GM12878 (cell line): ENCODE results near the gene MAGI1. TPM values are rescaled to one million over a fixed set of nuclear protein-coding genes. Genes with fewer than 3 reads are reported as not detected.

Experiments
- ATAC-seq: fragments of 200-7000 bp; cut with Tn5 transposase; 3 replicates; pipeline ENCODE4 v1.9.1; 2020; ENCODE audit warnings: mild to moderate bottlenecking, moderate library complexity
- BruUV-seq: library from RNA; stranded (reverse); fragments of 400-500 nt; replicated peaks from 2 replicates; lab custom pipeline; 2021; lab: Mats Ljungman, UMichigan
- CTCF ChIA-PET: fragments of 300-600 bp; sonication (Branson Sonifier 250); formaldehyde crosslinking; extraction: SDS; loops from one replicate; lab custom pipeline; 2021; ENCODE audit warnings: inconsistent platforms; lab: Yijun Ruan, JAX
- POLR2A ChIA-PET: fragments of 350-600 bp; formaldehyde crosslinking; extraction: SDS; loops from one replicate; lab custom pipeline; 2021; ENCODE audit warnings: inconsistent platforms; lab: Charles Lee
- RAD21 ChIA-PET: fragments of 300-600 bp; sonication (Branson Sonifier 250); formaldehyde crosslinking; loops from one replicate; lab custom pipeline; 2023; ENCODE audit warnings: antibody characterized with exemption; ENCODE audit not compliant: unreplicated experiment; lab: Charles Lee
- SMC1A ChIA-PET: fragments of 300-600 bp; sonication (Branson Sonifier 250); formaldehyde crosslinking; loops from one replicate; lab custom pipeline; 2023; ENCODE audit not compliant: unreplicated experiment, uncharacterized antibody; lab: Charles Lee
- DNase-seq: peaks from one replicate; pipeline ENCODE4 v3.0.0-alpha.2; 2011; ENCODE audit warnings: low read depth, low spot score
- FAIRE-seq: peaks from 3 replicates; lab custom pipeline; 2011; peaks lifted over from hg19 to GRCh38; lab: Jason Lieb, UNC
- H2AFZ ChIP-seq: 2 replicates; pipeline ENCODE4 v1.6.0; 2011; ENCODE audit warnings: low read depth, low read length, control low read depth; ENCODE audit not compliant: control insufficient read depth
- H3K27ac ChIP-seq: 2 replicates; pipeline ENCODE4 v1.5.1; 2011; ENCODE audit warnings: control low read depth; ENCODE audit not compliant: control insufficient read depth, insufficient read depth
- H3K27me3 ChIP-seq, 2 experiments: replicated peaks in 1 of 2; 2 replicates each; pipeline versions ENCODE4 v1.6.0 to v1.6.1; 2011; ENCODE audit warnings: low read length in 1 of 2; ENCODE audit not compliant: control insufficient read depth in 2 of 2, insufficient read depth in 2 of 2
- H3K36me3 ChIP-seq, 2 experiments: 2 replicates each; pipeline ENCODE4 v1.5.1; 2011; ENCODE audit warnings: low read length in 1 of 2; ENCODE audit not compliant: control insufficient read depth in 2 of 2, insufficient read depth in 2 of 2
- H3K4me1 ChIP-seq: 2 replicates; pipeline ENCODE4 v1.6.1; 2011; ENCODE audit warnings: mild to moderate bottlenecking, low read length, moderate library complexity, mixed read lengths; ENCODE audit not compliant: control insufficient read depth, insufficient read depth
- H3K4me2 ChIP-seq: 2 replicates; pipeline ENCODE4 v1.6.0; 2011; ENCODE audit warnings: control low read depth; ENCODE audit not compliant: control insufficient read depth, insufficient read depth
- H3K4me3 ChIP-seq: fragments of 200-600 bp; sonication (generic); 2 replicates; pipeline ENCODE4 v1.5.1; 2016
- H3K79me2 ChIP-seq: 2 replicates; pipeline ENCODE4 v1.6.0; 2011; ENCODE audit warnings: low read length; ENCODE audit not compliant: control insufficient read depth, insufficient read depth
- H3K9ac ChIP-seq: 2 replicates; pipeline ENCODE4 v1.8.0; 2011; ENCODE audit warnings: low read length, control low read depth, mixed read lengths; ENCODE audit not compliant: control insufficient read depth, insufficient read depth
- H3K9me3 ChIP-seq: replicated peaks from 3 replicates; pipeline ENCODE4 v1.5.1; 2011; ENCODE audit warnings: mild to moderate bottlenecking, low read length; ENCODE audit not compliant: control insufficient read depth, insufficient read depth
- H4K20me1 ChIP-seq: 2 replicates; pipeline ENCODE4 v1.6.0; 2011; ENCODE audit not compliant: control insufficient read depth, insufficient read depth
- BCL3 ChIP-seq: IDR thresholded peaks from 2 replicates; pipeline ENCODE4 v1.6.1; 2011; ENCODE audit warnings: borderline replicate concordance, low read depth, mild to moderate bottlenecking, moderate library complexity, low read length; ENCODE audit not compliant: insufficient read depth, poor library complexity, severe bottlenecking
- NFYA ChIP-seq: IDR thresholded peaks from 2 replicates; pipeline ENCODE4 v1.6.1; 2011; ENCODE audit warnings: low read depth, mild to moderate bottlenecking, low read length, improper control_type of control experiment, borderline replicate concordance
- TARDBP ChIP-seq: IDR thresholded peaks from 2 replicates; pipeline ENCODE4 v1.6.1; 2016; ENCODE audit warnings: borderline replicate concordance
- YBX1 ChIP-seq: fragments of 450-650 bp; IDR thresholded peaks from 2 replicates; pipeline ENCODE4 v1.6.1; 2016; ENCODE audit warnings: antibody characterized with exemption
- YY1 ChIP-seq: IDR thresholded peaks from 2 replicates; pipeline ENCODE4 v1.6.1; 2011; ENCODE audit warnings: low read depth, mild to moderate bottlenecking, low read length
- ZBTB33 ChIP-seq: fragments of 450-650 bp; IDR thresholded peaks from 2 replicates; pipeline ENCODE4 v1.6.1; 2017; ENCODE audit warnings: mild to moderate bottlenecking
- ZNF274 ChIP-seq: IDR thresholded peaks from one replicate; pipeline ENCODE4 v1.8.0; 2011; ENCODE audit not compliant: insufficient read length, insufficient read depth
- WGBS: methylation state at CpG from one replicate; pipeline ENCODE4 v1.1.6; 2016; ENCODE audit warnings: low lambda C conversion rate; ENCODE audit not compliant: insufficient replicate concordance, insufficient coverage; ENCODE audit errors: missing lambda C conversion rate; 5-methylcytosine and 5-hydroxymethylcytosine counted together
- in situ Hi-C: fragments of 300-500 bp; cut with MboI; formaldehyde crosslinking; loops from 9 replicates; pipeline ENCODE4 v1.14.3; 2018; ENCODE audit warnings: mixed read lengths
- intact Hi-C: fragments of 100-400 bp; cut with micrococcal nuclease; formaldehyde crosslinking; loops from one replicate; pipeline ENCODE4 v1.14.2; 2022; ENCODE audit not compliant: unreplicated experiment
- polyA plus RNA-seq, 11 experiments: library from polyadenylated mRNA; depleted of rRNA in 4 of 11; unstranded in 6 of 11; stranded (reverse) in 5 of 11; fragments of >200 nt; fragmentation: Nextera tagmentation in 4 of 11; fragmentation: Illumina TruSeq in 1 of 11; extraction: Ambion mirVana in 4 of 11; extraction: Trizol in 1 of 11; gene quantifications; 1 replicate in 1 of 11; 2 replicates in 10 of 11; pipeline versions ENCODE4 v1.2.1 to v1.2.3, GENCODE V29; 2011 to 2016; ENCODE audit warnings: inconsistent platforms in 2 of 11, missing spikeins in 2 of 11, low read depth in 1 of 11
- total RNA-seq, 4 experiments: library from RNA; depleted of rRNA in 3 of 4; stranded (reverse); fragments of >200 nt in 3 of 4; fragmentation: Illumina TruSeq in 1 of 4; extraction: Trizol in 1 of 4; gene quantifications; 2 replicates each; pipeline versions ENCODE4 v1.2.1 to v1.2.3, GENCODE V29; 2013 to 2021

The MAGI1 gene
- total and polyA plus RNA-seq, 10 of the 15 experiments (the other 5 are each of a cell fraction or from before 2014, with no cell fraction given) = 0.02 to 3.3 (median 0.29) TPM; not detected in 1

- intact Hi-C loops = no loop called here
- no TSS peak for BruUV-seq
- in situ Hi-C loops = no loop called here
- no peaks in the 10 kb centered on the region for H3K27me3 ChIP-seq
- no peaks in the 10 kb centered on the region for H3K9me3 ChIP-seq
- TF ChIP-seq YY1 (no peak), YBX1 (no peak), TARDBP (no peak), ZNF274 (no peak), ZBTB33 (no peak), NFYA (no peak), BCL3 (no peak)
- TF ChIP-seq, all 136 proteins: peak for 0
- FAIRE-seq (no peak), DNase-seq (no peak), ATAC-seq (no peak)
- WGBS = 0% methylated on average over 1 of the region's 1 CpG
- Histone ChIP-seq H2AFZ (no peak overlapping the region), H3K4me1 (no peaks in the 10 kb centered on the region), H3K27ac (no peak overlapping the region), H3K4me2 (no peak overlapping the region), H3K4me3 (no peak overlapping the region), H4K20me1 (no peaks in the 10 kb centered on the region), H3K79me2 (no peaks in the 10 kb centered on the region), H3K9ac (no peak overlapping the region), H3K36me3 (no peaks in the 10 kb centered on the region)
- ChIA-PET SMC1A (no interaction called here), POLR2A (no interaction called here), RAD21 (no interaction called here), CTCF (no interaction called here)
These were observed 314.7 kb downstream of the MAGI1 start for GRCh38 chr3:65723985-65724384.
